ENCODE results near the gene OR8A1.
"Not testable (repeated sequence)": the region's sequence is repeated elsewhere in the genome, so short reads cannot be mapped to it uniquely, and the experiment has no call there.

The OR8A1 gene

DNA sequence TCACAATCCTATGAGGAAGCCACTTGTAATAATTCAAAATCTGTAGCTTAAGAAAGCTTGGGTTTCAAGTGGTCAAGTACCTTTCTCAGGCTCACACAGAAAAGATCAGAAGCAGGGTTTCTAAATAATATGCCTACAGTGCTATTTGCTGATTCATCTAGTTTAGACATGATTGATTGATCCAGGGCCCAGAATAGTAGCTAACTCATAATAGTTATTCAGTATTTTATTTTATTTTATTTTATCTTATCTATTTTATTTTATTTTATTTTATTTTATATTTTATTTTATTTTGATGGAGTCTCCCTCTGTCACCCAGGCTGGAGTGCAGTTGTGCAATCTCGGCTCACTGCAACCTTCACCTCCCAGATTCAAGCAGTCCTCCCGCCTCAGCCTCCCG lies 25.5 kb downstream of the OR8A1 start:
- DNase-seq (ENCODE audit: low read depth), result no peak

DNA sequence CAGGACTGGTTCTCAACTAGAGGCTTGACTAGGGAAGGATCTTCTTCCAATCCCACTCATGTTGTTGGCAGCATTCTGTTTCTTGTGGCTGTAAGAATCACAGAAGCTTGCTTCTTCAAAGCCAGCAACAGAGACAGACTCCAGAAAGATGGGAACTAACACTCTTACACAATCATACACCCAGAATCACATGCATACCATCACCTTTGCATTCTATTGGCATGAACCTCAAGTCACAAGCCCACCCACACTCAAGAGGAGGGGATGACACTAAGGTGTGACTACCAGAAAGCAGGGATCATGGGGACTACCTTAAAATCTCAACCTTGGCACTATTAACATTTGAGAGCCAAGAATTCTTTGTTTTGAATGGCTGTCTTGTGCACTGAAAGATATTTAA lies 27.8 kb downstream of the OR8A1 start:
- no peak for DNase-seq (ENCODE audit: low read depth)

DNA sequence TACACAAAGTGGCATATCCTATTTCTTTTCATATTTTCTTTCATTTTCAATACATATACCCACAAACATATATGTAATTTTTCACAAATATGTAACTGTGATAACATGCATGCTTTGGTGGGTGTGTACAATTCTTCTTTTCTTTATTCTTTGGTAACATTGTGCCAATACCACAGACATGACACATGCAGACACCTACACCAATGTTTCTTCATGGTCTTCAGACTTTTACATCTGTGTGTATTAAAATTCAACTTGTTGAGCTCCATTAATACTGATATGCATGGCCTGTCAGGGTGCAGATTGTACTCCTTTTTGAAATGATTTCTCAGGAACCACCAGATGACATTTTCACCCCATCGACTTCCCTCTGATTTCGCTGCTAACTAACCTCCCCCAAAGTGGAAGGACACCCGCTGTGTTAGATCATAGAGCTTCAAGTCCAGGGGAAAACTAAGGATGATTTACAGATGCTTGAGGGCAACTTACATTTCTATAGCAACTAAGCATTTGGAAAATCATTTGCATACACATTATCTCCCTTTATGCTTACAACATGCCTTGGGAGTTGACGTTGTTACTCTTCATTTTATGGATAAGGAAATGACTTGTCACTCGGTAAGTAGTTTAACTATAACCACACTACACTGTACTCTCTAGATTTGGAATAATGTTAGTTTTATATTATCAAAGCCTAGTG lies 31.0 kb downstream of the OR8A1 start:
- DNase-seq (ENCODE audit: low read depth), result no peak

DNA sequence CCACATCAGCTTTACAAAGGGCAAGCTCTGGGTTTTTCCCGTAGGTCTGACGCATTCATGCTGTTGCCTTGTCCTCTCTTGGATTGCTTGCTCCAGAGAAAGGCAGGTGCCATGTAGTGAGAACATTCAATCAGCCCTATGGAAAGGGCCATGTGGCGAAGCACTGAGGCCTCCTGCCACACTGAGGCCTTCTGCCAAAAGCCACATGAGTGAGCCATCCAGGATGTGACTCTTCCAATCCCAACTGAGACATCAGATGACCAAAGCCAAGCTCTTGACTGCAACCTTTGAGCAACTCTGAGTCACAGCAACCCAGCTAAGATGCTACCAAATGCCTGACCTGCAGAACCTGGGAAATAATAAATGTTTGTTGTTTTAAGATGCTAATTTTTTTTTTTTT lies 32.4 kb downstream of the OR8A1 start:
- DNase-seq (ENCODE audit: low read depth), result no peak

DNA sequence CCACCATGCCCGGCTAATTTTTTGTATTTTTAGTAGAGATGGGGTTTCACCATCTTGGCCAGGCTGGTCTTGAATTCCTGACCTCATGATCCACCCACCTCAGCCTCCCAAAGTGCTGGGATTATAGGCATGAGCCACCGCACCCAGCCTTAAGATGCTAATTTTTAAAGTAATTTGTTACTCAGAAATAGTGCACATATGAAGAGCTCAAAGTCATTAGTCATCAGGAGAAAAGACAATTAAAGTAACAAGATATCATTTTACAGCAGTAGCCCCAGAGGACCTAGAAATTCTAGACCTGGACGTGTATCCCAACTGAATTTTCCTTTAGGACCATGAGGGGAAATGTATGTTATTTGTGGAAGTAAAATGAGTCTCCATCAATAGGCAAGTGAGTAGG lies 32.9 kb downstream of the OR8A1 start:
- not testable (repeated sequence) for DNase-seq (ENCODE audit: low read depth)

DNA sequence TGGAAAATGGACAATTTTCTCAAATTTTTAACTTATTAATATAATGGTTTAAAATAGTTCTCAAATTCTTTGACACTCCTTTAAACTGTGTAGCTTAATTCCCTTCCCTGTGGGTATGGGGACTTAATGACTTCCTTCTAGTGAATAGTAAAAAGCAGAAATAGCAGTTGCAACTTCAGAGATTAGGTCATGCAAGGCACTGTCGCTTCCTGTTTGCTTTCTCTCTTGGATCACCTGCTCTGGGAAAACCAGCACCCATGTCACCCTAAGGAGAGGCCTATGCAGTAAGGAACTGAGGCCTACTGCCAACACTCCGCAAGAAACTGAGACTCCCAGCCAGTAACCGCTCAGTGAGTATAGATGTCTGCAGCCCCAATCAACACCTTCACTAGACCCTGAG lies 35.9 kb downstream of the OR8A1 start:
- no peak for DNase-seq (ENCODE audit: low read depth)

DNA sequence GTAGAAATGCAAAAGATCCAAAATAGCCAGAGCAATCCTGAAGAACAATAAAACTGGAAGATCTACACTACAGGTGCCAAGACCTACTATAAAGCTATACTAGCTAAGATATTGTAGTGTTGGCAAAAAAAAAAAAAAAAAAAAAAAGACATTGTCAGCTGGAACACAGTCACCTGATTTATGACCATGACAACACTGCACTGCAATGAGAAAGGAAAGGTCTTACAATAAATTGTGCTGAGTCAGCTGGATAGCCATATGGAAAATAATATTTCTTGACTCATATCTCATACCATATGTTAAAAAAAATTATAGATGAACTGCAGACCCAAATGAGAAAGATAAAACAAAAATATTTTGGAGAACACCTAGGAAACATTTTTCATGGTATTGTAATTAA lies 38.4 kb downstream of the OR8A1 start:
- no peak for DNase-seq (ENCODE audit: low read depth)

DNA sequence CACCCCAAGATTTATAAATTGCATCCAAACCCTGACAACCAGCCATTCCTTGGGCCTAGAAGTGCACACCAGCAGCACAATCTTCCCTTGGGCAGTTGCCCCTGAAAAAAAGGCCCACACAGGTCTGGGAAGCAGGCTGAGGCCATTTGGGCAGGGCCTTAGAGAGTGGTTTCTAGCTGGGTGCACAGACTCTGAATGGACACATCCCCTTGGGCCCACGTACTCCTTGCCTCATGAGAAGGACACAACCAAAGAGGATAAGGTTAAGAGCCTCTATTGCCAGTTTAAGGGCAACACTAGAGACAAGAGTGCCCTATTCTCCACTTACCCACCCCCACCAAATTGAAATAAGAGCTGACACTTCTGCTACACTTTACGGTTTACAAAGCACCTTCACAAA lies 40.5 kb downstream of the OR8A1 start:
- DNase-seq (ENCODE audit: low read depth), result no peak

DNA sequence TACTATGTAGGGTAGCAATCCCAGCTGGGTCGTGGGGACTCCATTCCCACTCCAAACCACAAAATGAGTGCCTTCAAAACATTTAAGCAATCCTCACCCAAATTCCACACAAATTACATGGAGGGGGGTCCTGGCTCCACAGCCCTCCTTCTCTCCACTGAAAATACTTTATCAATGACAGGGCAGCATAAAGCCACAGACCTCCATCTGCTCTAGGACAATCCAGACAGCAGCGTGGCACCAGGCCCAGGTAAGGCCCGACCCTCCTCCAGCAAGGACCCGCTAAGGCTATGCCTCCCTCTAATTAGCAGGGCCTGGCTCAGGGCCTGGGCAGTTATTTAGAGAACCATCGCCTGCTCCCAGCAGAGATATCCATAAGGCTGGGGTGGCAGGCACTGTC lies 41.3 kb downstream of the OR8A1 start, which contains the start of gene PANX3:
PANX3 (plus strand) TSS at position 365 of the 400 bp plus-strand sequence. CDS start 129 bp downstream, outside the sequence.
- DNase-seq (ENCODE audit: low read depth), result no peak

DNA sequence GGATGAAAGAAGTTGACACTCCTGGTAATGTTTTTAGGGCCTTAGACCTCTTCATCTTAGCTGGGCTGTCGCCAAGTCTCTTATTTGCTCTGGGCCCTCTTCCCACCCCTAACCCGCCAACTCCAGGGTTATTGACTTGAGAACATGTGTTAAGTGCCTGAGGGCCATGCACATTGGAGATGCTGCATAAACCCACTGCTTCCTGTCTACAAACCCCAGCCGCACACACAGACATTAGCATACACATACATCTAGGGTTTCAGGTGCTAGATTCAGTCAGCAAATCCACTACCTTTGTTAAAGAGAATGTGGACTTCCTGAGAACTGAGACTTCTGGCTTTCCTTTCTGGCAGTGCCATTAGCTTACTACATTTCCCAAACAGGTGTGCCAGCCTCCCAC lies 42.2 kb downstream of the OR8A1 start:
- DNase-seq (ENCODE audit: low read depth), result no peak

DNA sequence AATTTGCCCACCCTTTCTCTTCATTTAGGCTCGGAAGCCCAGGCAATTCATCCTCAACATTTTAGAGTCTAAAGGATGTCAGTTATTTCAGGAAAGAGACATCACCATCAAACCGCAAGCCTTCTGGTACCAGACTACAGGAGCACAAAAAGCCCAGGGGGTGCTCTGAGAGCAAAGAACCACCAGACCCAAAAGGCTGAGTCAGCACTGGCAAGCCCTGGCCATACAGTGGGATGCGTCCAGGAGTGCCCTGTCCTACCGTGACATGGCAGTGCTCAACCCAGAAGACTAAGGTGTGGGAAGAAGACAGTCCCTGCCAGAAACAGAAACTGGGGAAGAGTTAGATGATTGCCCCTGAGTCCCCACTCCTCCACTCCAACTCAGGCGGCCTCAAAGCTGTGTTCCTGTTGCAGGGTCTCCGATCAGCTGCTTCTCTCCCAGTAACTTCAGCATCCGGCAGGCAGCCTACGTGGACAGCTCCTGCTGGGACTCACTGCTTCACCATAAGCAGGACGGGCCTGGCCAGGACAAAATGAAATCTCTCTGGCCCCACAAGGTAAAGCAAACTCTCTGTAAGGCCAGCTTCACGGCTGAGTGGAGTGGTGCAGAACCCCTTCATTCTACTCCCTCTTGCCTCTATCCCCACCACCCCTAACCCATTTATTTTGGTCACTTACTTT lies 42.9 kb downstream of the OR8A1 start:
- no peak for DNase-seq (ENCODE audit: low read depth)

DNA sequence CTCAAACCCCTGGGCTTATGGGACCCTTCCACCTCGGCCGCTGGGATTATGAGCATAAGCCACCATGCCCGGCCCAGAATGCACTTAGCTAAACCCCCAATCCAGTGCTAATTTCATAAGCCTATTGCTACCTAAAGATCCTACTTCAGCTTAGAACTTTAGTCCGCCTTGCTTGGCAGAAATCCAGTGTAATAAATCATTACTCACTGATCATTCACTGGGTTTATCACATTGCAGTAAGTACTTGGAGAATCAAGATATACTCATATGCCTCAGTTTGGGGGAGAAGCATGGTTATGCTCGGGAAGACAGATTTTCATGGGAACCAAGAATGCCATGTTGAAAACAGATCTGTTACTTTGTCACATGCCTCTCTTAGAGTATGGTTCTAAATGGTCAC lies 49.1 kb downstream of the OR8A1 start:
- DNase-seq (ENCODE audit: low read depth), result no peak
